GM19025 (cell line): ENCODE measurements around the gene ST13.
"Not testable (repeated sequence)": the region's sequence is repeated elsewhere in the genome, so short reads cannot be mapped to it uniquely, and the experiment has no call there.

Experiments
- ATAC-seq: cut with Tn5 transposase; IDR thresholded peaks from one replicate; pipeline ENCODE4 v1.9.1; 2021; ENCODE audit warnings: mild to moderate bottlenecking, low read depth, moderate library complexity; ENCODE audit not compliant: unreplicated experiment

Gene ST13

GRCh38 chr22:40844951-40845350 is 11.5 kb downstream of the ST13 start:
- no peak for ATAC-seq

GRCh38 chr22:40838486-40838885 is 18.0 kb downstream of the ST13 start:
- ATAC-seq = no peak

DNA sequence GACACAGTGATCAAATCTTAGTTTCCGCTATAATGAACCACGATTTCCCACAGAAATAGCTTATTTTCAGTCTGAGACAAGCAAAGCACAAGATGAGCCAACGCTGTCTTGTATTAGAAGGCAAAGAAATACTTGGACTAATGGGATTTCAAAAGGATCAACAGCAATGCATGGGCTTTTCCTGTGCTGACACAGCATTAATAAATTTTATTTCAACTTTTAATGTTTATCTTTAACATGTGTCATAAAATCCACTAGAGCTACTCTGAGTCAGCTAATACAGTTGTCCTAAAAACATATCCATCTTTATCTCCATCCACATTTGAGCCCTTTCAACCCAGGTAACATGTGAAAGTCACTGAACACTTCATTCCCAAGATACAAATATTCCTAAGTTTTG is 21.8 kb downstream of the ST13 start:
- ATAC-seq = no peak

- no peak for ATAC-seq
Observed at GRCh38 chr22:40829131-40829530, 27.3 kb downstream of the ST13 start.

DNA sequence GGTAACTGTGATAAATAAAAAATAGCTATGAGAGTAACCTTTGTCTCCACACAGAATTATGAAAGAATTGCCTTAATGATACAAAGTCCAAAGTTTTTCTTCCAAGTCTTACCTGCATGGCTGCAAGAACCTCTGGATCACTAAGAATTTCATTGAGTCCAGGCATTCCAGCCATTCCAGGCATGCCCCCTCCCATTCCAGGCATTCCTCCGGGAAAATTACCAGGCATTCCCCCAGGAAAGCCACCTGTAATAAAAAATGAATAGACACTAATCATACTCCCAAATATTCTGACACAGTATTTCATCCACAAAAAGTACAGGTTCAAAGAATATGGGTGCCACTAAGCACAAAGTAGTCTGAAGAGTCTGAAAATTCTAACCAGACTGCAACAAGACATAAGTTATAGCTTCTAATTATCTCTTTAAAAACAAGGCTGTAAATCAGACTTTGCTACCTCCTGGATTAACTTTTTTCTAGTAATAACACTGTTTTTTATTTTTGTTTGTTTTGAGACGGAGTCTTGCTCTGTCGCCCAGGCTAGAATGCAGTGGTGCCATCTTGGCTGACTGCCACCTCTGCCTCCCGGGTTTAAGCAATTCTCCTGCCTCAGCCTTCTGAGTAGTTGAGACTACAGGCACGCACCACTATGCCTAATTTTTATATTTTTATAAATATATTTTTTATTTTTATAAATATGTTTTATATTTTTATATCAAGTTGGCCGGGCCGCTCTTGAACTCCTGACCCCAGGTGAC is 29.3 kb downstream of the ST13 start:
- ATAC-seq = no peak

DNA sequence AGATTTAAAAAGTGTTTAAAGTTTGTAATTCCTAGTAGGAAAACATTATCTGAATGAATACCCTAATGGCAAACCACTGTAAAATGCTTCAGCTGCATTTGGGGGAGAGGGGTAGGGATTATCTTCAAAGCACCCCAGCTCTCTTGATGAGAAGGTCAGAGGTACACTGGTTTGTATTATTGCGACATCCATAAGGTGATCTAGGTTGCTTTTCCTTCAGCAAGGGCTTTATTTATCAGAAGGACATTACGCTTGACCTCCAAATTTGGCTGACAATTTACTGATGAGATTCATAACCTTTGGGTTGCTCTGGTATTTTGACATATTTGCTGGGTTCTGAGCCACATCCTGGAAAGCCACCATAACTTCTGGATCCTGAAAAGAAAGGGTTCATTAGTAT is 30.1 kb downstream of the ST13 start:
- not testable (repeated sequence) for ATAC-seq

GRCh38 chr22:40823426-40823825 is 33.0 kb downstream of the ST13 start:
- no peak for ATAC-seq

DNA sequence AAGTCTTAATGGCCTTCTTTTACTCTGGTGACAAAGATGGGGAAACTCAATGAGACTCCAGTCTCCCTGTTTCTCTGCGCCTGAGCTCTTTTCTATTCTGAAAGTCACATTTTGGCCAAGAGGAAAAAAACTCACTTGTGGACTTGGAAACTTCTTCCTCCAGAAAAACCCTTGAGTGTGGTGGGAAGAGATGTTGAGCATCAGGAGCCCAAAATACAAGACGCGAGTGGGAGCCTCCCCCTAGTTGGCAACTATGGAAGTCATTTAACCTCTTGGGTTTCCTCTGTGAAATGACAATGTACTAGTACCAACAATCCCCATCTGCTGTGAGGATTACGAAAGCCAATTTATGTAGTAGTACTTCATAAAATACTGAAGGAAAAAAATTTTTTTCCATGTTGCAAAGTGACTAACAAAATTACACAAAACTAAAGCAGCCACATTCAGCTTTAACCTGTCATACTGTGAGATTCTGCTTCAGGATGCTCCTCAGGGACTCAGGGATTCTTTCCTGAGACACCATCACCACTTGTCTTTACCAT is 36.8 kb downstream of the ST13 start:
- ATAC-seq = no peak

DNA sequence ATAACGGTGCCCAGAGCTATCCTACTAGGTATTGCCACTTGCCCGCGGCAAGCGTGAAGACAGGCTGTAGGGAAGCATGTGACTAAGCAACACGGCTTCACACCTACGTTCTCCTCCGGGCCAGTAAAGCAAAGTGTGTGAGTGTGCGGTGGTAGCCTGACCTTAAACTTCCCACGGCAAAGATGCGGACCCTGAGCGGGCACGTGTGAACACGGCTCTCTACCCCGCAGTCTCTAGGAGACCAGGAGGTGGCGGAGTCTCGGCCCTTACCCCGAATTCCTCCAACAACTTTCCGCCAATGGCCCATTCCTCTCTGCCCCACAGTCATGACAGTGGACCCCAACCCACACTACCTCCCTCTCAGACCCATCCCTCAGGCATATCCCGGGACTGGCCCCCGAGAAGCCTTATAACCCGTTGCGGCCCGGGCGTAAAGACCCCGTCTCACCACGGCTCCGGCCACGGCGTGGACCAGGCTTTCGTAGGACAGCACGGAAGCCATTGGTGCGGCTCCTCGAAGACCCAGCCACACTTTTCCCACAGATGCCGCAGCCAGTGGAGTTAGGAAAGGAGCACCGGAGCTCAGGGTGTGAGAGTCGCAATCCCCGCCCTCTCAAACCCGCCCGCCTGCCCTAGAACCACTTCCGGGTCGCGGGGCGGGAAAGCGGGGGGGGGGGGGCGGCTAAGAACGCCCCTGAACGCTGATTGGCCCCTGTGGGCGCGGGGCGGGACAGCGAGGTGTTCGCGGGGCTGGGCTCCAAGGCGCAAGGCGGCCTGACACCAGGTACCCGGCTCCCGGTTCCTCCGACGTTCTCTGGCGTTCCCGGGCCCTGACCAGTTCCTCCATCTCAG is 37.5 kb downstream of the ST13 start, which contains the start of gene SLC25A17:
Gene SLC25A17, minus strand, starts transcription at position 600 of the 852 bp plus-strand sequence. Its CDS starts 98 bp downstream, at position 502.
- peak; percentile 74 for ATAC-seq

DNA sequence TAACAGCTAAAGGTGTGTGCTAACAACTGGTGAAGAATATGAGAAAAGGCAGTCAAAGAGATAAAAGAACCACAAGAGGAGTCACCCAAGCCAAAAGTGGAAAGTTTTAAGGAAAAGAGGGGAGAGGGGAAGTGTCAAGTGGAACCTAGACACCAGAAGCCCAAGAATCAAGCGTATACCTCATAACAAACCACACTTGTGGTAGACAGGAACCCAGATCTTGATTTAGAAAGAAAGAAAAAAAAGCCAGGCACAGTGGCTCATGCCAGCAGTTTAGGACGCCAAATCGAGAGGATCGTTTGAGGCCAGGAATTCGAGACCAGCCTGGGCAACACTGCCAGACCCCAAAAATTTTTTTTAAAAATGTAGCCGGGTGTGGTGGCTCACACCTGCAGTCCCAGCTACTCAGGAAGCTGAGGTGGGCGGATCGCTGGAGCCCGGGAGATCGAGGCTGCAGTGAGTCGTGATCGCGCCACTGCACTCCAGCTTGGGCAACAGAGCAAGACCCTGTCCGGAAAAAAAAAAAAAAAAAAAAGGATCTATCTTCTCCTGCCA is 38.2 kb downstream of the ST13 start:
- ATAC-seq = no peak

DNA sequence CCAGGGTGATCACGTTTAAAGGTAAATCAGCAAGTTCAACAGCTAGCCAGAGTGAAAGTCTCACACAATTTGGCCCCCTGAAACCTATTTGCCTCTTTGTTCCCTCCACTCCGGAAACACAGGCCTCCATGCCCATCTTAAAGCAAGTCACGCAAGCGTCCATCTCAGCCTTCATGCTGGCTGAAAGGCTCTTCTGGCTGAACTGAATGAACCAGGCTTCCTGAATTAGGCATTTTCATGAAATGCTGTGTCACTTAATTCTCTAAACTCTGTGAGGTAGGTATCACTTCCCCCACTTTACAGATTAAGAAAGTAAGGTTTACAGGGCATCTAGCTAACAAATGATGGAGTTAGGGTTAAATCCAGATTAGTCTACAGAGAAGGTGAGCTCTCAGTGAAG is 38.7 kb downstream of the ST13 start:
- ATAC-seq = no peak

- ATAC-seq = no peak
Observed at GRCh38 chr22:40813912-40814315, 42.5 kb downstream of the ST13 start.

DNA sequence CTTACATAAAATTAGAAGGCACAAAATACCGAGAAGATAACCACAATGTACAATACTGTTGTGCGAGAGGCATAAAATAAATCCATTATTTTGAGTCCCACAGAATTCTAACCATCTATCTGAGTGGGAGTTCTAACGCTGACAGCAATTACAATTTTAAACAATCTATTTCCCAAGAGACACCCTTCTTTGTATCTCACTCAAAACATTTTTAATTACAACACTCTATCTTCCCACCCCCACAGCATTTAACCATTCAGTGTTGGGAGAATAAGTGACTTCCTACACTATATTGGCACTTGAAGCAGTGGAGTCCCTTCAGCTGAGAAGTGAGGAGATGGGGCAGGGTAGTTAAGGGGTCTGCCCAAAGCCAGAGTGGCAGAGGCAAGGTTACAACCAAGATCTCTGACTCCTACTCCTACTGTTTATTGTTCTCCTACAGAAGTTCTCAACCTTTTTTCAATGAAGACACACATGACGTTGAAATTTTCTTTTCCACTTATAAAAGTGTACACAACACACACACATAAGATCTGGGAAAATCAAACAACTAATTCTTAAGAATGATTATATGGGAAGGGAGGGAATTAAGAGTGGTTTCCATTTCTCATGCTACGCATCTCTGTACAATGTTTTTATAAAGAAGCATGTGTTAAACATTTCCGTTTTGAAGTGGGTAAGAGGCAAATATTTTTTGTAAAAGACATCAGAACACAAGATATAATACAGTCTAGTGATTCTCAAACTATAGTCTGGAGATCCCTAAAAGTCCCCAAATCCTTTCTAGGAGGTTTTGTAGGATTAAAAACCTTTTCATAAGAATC is 48.2 kb downstream of the ST13 start:
- ATAC-seq = no peak

DNA sequence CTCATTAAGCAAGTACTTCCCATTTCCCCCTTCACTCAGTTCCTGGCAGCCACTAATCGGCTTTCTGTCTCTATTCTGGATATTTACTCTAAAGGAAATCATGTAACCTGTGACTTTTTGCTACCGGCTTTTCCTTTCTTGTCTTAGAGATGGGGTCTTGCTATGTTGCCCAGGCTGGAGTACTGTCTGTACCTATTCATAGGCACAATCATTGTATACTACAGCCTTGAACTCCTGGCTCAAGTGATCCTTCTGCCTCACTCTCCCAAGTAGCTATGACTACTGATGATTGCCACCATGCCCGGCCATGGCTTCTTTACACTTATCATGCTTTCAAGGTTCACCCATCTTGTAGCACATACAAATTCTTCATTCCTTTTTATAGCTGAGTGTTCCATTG is 49.7 kb downstream of the ST13 start:
- no peak for ATAC-seq

DNA sequence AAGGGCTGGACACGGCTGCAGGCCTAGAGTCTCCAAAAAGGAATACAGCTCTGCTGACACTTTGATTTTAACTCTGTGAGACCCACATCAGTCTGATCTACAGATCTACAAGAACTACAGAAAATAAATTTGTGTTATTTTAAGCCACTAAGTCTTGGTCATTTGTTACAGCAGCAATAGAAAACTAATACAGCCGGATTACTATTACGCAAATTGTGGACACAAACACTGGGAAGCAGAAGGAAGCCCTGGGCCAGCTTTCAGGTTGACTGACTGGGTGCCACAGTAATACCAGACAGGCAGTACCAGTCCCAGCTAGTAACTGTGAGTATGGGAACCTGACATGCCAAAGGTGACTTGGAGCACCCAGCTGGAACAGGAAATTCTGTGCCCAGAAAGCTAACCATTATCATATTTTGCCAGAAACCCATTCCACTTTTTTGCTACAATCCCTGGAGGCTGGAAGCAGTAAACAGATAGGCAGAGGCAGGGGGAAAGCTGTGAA is 50.7 kb downstream of the ST13 start:
- no peak for ATAC-seq

DNA sequence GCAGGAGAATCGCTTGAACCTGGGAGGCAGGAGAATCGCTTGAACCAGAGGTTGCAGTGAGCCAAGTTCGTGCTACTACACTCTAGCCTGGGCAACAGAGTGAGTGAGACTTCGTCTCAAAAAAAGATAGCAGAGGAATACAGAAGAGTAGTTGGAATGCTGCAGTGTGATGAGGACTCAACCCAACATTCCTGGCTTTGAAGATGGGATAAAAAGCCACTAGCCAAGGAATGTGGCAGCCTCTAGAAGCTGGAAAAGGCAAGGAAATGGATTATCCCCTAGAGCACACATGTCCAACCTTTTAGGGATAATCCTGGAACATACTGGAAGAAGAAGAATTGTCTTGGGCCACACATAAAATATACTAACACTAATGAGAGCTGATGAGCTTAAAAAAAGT is 51.2 kb downstream of the ST13 start:
- ATAC-seq = no peak

- no peak for ATAC-seq
Observed at GRCh38 chr22:40803321-40803720, 53.1 kb downstream of the ST13 start.

DNA sequence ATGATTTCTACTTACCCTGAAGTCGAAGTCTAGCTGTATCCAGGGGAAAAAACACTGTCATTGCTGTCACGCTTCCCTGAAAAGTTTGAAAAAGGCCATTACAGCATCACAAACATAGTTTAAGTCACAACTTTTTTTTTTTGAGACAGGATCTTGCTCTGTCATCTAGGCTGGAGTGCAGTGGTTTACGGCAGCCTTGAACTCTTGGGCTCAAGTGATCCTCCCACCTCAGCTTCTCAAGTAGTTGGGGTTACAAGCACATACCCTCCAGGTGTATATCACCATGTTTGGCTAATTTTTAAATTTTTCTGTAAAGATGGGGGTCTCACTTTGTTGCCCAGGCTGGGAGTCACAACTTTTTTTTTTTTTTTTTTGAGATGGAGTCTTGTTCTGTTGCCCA is 57.4 kb downstream of the ST13 start:
- ATAC-seq = no peak

DNA sequence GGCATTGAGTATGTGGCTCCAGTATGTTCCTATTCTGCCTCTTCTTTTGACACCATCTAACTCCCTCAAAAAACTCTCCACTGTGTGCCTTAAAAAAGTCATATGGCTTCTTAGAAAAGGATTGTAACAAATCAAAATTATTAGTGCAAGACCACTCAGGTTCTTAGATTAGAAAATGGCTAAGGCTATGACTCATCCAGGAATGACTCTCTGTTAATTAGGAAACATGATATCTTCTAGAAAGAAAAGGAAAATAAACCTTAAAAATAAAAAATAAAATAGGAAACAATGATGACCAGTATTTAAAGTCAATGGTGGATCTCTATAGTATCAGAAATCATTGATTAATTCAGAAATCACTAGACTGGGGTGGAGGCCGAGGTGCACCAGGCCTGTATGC is 59.0 kb downstream of the ST13 start:
- no peak for ATAC-seq

DNA sequence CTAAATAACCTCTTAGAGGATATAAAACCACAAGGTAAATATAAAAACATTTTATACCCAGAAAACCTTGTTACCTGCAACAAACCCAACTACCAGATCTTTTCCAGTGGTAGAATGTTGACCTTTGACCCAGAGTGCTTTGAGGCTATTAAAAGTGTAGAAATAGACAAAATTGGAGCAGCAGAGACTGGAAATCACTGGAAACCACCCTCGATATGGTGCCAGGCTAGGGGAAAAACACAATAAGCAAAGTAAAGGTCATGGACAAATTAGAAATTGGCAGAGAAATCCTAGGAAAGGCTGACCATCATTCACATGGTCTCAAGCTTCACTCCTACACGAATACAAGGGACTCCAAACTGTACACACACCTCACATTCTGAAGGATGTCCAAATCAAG is 64.0 kb downstream of the ST13 start:
- no peak for ATAC-seq
